IPS-18a (cell line): ENCODE measurements around the gene PPFIA2.
A peak's percentile ranks its signal among the peaks of the same experiment; 100 is the strongest.

Experiments
- H3K27ac ChIP-seq: one replicate; pipeline ENCODE4 v1.5.1; 2013; ENCODE audit warnings: low read length
- H3K27me3 ChIP-seq: one replicate; pipeline ENCODE4 v1.6.1; 2013; ENCODE audit warnings: mild to moderate bottlenecking, low read length; ENCODE audit not compliant: control insufficient read depth, insufficient read depth
- H3K36me3 ChIP-seq: one replicate; pipeline ENCODE4 v1.6.1; 2013; ENCODE audit warnings: low read depth, low read length; ENCODE audit not compliant: control insufficient read depth
- H3K4me1 ChIP-seq: one replicate; pipeline ENCODE4 v1.6.1; 2013; ENCODE audit warnings: low read depth, low read length; ENCODE audit not compliant: control insufficient read depth
- H3K4me3 ChIP-seq: one replicate; pipeline ENCODE4 v1.5.1; 2013; ENCODE audit warnings: low read length
- H3K9ac ChIP-seq: one replicate; pipeline ENCODE4 v1.6.1; 2013; ENCODE audit warnings: mild to moderate bottlenecking, low read length, moderate library complexity
- H3K9me3 ChIP-seq: one replicate; pipeline ENCODE4 v1.6.1; 2013; ENCODE audit warnings: low read depth, low read length; ENCODE audit not compliant: control insufficient read depth

The PPFIA2 gene

DNA sequence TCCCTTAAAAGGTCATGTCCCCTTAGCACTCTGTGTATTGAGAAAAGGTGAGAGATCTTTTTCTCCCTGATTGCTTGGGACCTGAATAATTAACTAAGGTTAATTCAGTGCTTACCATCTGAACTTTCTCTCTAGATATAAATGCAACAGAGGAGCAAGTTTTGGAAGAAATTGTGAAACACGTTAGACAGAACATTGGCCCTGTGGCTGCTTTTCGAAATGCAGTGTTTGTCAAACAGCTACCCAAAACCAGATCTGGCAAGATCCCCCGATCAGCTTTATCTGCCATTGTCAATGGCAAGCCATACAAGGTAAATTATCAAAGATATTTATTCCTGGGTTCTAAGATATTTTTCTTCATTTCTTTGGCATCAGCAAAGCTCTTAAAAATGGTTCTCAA, 505.8 kb downstream of the PPFIA2 start:
- H3K27ac ChIP-seq = no peak overlapping the region
- H3K9me3 ChIP-seq = no peaks in the 10 kb centered on the region
- peaks cover 14% of the 10 kb centered on the region for H3K4me1 ChIP-seq
- no peaks in the 10 kb centered on the region for H3K36me3 ChIP-seq
- no peaks in the 10 kb centered on the region for H3K27me3 ChIP-seq
- no peak overlapping the region for H3K4me3 ChIP-seq
- H3K9ac ChIP-seq = no peak overlapping the region

DNA sequence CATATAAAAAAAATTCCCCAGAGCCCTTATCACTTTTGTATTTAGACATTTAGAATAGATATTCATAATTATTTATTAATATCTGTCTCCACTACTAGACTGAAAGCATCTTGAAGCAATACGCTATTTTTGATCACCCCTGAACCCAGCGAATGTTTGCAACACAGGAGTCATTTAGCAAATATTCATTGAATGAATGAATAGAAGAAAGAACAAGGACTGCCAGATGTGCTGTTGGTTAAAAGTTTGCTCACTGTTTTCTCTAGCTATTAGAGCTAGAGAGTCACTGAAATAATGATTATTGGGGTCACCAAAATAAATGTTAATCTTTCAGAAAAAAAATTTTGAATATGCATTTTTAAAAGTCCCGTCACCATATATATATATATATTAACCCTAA, 506.9 kb downstream of the PPFIA2 start:
- H3K36me3 ChIP-seq = no peaks in the 10 kb centered on the region
- H3K9me3 ChIP-seq = no peaks in the 10 kb centered on the region
- no peak overlapping the region for H3K27ac ChIP-seq
- no peak overlapping the region for H3K9ac ChIP-seq
- no peaks in the 10 kb centered on the region for H3K27me3 ChIP-seq
- H3K4me3 ChIP-seq = no peak overlapping the region
- H3K4me1 ChIP-seq = peaks cover 11% of the 10 kb centered on the region

DNA sequence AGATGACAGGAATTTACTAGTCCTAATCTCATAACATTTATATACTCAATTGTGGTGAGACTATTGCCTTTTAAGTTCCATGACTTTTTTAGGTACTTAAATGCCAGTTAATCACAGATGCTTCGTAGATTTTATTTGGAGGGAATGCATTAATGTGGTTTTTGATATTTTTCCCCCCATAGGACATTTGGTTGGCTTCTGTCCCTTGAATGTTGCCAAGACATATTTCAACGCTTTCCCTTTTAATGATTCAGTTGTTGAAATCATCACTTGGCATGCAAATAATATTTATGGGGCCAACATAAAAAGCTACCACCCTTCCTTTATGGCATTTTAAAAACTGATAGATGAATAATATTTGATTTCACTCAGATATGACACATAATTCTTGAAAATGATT, 509.2 kb downstream of the PPFIA2 start:
- no peaks in the 10 kb centered on the region for H3K27me3 ChIP-seq
- H3K4me1 ChIP-seq = peaks cover 9% of the 10 kb centered on the region
- H3K9ac ChIP-seq = no peak overlapping the region
- no peak overlapping the region for H3K4me3 ChIP-seq
- H3K36me3 ChIP-seq = no peaks in the 10 kb centered on the region
- no peaks in the 10 kb centered on the region for H3K9me3 ChIP-seq
- H3K27ac ChIP-seq = no peak overlapping the region

DNA sequence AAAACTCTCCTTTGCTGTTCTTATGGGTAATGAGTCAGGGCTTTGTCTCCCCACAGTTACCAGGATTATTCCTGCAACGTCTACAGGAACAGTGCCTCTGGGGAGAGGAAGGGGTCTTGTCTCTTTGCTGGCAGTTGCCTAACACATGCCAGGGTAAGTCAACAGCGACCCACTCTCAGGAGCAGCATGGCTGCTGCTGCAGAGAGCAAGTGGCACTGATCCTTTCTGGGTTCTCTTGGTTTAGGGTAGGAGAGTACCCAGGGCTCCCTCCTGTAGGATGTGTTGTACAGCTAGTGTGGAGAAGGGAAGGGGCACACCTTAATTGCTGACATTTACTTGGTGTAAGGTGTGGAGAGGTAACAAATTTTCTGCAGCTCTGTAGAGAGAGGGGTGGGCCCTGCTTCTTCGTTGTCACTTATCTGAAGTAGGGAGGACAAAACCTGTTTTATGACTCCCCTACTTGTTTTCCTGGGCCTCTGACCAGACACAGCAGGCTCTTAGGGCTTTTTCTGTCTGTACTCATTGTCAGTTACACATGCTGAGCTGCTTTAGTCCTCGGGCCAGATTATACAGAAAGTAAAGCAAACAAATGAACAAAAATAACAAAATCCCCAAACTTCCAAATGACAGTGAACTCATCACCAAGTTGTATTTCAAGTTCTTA, 513.1 kb downstream of the PPFIA2 start:
- no peak overlapping the region for H3K27ac ChIP-seq
- H3K27me3 ChIP-seq = no peaks in the 10 kb centered on the region
- H3K9me3 ChIP-seq = no peaks in the 10 kb centered on the region
- H3K9ac ChIP-seq = no peak overlapping the region
- peaks cover 9% of the 10 kb centered on the region for H3K4me1 ChIP-seq
- no peaks in the 10 kb centered on the region for H3K36me3 ChIP-seq
- no peak overlapping the region for H3K4me3 ChIP-seq

DNA sequence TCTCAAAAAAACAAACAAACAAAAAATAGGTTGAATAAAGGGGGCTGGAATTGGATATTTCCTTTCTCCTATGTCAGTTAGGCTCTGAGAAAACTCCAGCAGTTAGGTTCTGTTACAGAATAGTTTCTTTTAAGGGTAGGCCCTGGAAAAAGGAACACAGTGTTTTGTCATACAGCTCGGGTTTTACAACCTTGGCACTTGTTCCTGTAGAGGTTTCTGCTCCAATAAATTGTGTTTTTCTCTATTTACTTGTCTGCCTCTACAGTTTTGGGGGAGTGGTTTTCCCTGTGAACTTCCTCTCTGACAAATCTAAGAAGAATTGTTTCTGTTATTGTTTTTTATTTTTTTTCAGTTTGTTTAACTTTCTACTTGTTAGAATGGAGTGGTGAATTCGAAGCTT, 513.7 kb downstream of the PPFIA2 start:
- Histone ChIP-seq H3K36me3 (no peaks in the 10 kb centered on the region), H3K4me1 (peaks cover 9% of the 10 kb centered on the region), H3K27me3 (no peaks in the 10 kb centered on the region), H3K4me3 (no peak overlapping the region), H3K27ac (no peak overlapping the region), H3K9me3 (no peaks in the 10 kb centered on the region), H3K9ac (no peak overlapping the region)

DNA sequence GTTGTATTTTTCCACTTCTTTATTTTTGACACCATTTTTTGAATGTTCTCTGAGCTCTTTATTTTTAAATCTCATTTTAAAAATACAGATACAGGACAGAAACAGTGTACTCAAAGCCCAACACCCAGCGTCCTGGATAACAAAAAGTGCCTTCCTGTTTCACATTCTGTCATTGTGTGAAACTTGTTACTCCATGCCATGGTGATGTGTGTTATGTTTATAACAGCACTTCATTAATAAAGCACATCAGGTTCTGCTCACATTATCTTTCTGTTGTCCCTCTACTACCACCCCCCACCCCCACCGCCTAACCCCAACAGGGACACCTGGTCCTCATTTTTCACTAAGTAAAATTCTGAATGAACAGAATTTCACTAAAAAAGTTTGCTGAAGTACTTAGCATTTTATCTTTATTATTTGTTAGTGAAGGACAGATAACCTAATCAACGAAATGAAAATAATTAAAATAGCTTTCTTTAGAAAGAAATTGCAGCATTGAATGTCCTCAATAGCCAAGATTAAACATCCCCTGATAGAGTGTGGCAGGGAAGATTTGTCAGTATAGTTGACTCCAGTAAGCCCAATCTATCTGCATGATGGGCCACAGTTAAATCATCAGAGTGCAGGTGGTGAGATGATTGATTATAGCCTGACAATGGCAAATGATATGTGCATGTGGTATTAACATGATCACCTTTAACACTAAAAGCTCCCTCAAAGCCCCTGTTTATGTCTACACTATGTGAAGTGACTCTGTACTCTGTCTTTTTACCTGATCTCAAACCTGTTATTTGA, 527.4 kb downstream of the PPFIA2 start:
- H3K27ac ChIP-seq = no peak overlapping the region
- H3K27me3 ChIP-seq = no peaks in the 10 kb centered on the region
- H3K9me3 ChIP-seq = no peaks in the 10 kb centered on the region
- H3K4me1 ChIP-seq = peaks cover 10% of the 10 kb centered on the region
- H3K4me3 ChIP-seq = no peak overlapping the region
- H3K9ac ChIP-seq = no peak overlapping the region
- peaks cover 3% of the 10 kb centered on the region for H3K36me3 ChIP-seq

DNA sequence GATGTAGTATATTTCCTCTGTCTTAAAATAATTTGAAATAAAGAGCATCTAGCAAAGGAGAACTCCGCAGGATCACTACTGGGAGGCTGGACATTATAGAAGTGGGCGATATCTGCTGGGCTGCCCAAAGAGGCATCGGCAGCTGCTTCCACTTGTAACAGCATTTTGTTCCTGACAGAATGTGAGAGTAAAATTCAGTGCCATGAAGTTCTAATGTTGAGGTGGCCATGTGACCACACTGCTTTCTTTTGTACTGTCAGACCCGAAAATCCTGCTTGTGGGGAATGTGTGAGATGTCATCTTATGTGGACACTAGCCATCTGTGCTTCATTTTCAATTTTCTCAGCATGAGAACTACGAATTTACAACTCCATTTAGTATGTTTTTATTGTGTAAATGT, 529.4 kb downstream of the PPFIA2 start:
- peaks cover 3% of the 10 kb centered on the region for H3K36me3 ChIP-seq
- H3K27me3 ChIP-seq = no peaks in the 10 kb centered on the region
- no peak overlapping the region for H3K9ac ChIP-seq
- H3K9me3 ChIP-seq = no peaks in the 10 kb centered on the region
- no peak overlapping the region for H3K4me3 ChIP-seq
- peaks cover 10% of the 10 kb centered on the region for H3K4me1 ChIP-seq
- H3K27ac ChIP-seq = peak overlapping the region; percentile 0

DNA sequence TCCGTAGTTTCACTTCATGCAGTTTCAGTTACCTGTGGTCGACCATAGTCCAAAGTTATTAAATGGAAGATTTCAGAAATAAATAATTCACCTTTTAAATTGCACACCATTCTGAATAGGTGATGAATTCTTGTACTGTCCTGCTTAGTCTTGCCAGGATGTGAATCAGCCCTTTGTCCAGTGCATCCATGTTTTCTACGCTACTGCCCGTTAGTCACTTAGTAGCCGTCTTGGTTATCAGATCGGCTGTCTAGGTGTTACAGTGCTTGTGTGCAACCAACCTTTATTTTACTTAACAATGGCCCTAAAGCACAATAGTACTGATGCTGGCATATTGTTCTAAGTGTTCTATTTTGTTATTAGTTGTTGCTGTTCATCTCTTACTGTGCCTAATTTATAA, 534.5 kb downstream of the PPFIA2 start:
- H3K9me3 ChIP-seq = no peaks in the 10 kb centered on the region
- H3K4me3 ChIP-seq = no peak overlapping the region
- peaks cover 2% of the 10 kb centered on the region for H3K4me1 ChIP-seq
- no peaks in the 10 kb centered on the region for H3K36me3 ChIP-seq
- H3K9ac ChIP-seq = no peak overlapping the region
- no peaks in the 10 kb centered on the region for H3K27me3 ChIP-seq
- no peak overlapping the region for H3K27ac ChIP-seq

DNA sequence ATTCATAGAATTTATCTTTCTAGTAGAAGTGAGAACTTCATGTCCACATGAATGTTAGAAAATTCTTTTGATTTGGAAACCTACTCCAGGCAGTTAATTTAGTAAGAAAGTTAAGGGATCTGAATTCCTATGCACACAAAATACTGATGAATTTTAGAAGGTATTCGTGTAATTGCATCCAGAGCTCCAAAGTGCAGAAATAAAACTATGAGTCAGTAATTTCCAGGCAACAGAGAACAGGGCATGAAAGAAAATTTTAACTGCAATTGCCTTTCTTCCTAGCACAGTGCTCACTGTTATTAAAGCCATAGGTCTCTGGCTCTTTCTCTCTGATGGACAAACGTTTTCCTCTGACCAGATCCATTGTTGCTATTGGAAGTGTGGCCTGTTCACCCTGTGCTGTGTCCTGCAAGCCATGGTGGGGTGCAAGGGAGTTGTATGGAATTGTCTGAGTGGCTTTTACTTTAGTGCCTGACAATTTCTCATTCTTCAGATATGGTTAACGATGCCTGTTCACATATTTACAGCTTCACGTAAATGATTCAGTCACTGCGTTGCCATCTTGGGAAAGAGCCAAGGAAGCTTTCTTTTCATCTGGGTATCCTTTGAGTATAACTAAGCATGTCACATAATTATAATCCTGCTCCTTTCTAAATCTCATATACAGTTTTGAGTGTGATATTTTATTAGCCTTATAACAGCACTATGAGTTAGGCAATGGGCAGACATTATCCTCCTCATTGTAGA, 536.1 kb downstream of the PPFIA2 start:
- no peaks in the 10 kb centered on the region for H3K4me1 ChIP-seq
- H3K4me3 ChIP-seq = no peak overlapping the region
- no peaks in the 10 kb centered on the region for H3K9me3 ChIP-seq
- no peak overlapping the region for H3K9ac ChIP-seq
- no peak overlapping the region for H3K27ac ChIP-seq
- no peaks in the 10 kb centered on the region for H3K36me3 ChIP-seq
- H3K27me3 ChIP-seq = no peaks in the 10 kb centered on the region

DNA sequence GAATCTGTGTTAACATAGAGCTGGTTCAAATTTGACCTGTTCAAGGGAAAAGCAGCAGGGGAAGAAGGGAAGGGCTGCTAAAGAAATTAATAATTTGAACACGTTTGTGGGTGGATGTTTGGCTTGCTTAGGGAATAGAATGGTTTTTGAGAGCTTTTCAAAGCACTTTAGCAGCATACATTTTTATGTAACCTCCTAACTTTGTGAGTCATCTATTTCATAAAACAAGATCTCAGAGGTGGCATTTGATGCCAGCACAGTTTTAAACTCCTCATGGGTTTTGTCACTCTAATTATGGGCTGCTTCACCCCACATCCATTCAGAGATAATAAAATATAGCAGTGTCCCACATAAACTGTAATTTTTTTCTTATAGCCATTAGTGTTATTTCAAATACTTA, 537.5 kb downstream of the PPFIA2 start:
- Histone ChIP-seq H3K9ac (no peak overlapping the region), H3K36me3 (no peaks in the 10 kb centered on the region), H3K27me3 (no peaks in the 10 kb centered on the region), H3K27ac (no peak overlapping the region), H3K4me3 (no peak overlapping the region), H3K9me3 (no peaks in the 10 kb centered on the region), H3K4me1 (no peaks in the 10 kb centered on the region)

DNA sequence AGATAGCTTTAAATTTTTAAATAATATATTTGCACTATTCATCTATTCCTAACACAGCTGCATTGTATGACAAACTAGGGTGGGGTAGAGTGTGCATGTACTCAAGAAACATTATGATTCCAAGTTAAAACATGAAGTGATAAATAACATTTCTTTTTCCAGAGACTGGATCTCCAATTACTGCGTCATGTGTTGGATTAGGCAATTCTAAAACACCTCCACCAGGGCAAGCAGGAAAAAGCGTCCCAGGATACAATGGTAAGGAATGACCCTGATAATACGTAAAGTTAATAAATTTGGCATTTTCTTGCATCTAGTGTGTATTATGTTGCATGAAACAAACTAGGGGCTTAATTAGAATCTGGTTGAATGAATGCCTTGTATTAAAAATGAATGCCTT, 542.4 kb downstream of the PPFIA2 start:
- H3K4me1 ChIP-seq = peaks cover 5% of the 10 kb centered on the region
- H3K4me3 ChIP-seq = no peak overlapping the region
- H3K27me3 ChIP-seq = no peaks in the 10 kb centered on the region
- no peaks in the 10 kb centered on the region for H3K36me3 ChIP-seq
- H3K27ac ChIP-seq = no peak overlapping the region
- no peaks in the 10 kb centered on the region for H3K9me3 ChIP-seq
- no peak overlapping the region for H3K9ac ChIP-seq
